A549 (cell line): Measurements from ENCODE around the gene GSG1L. TPM values are rescaled to one million over a fixed set of nuclear protein-coding genes. Genes with fewer than 3 reads are reported as not detected.

Experiments
- ATAC-seq, 2 experiments: fragments of 200-7000 bp in 1 of 2; fragments of >200 bp in 1 of 2; cut with Nextera tagmentation in 1 of 2; cut with Tn5 transposase in 1 of 2; 3 replicates each; pipeline versions ENCODE4 v1.8.0 to v1.9.1; 2018 to 2020; ENCODE audit warnings: mild to moderate bottlenecking in 1 of 2, moderate library complexity in 1 of 2
- CTCF ChIA-PET: fragments of 300-600 bp; sonication (Branson Sonifier 250); formaldehyde crosslinking; extraction: SDS; loops from one replicate; lab custom pipeline; 2021; ENCODE audit warnings: antibody characterized with exemption, inconsistent platforms; lab: Yijun Ruan, JAX
- POLR2A ChIA-PET: fragments of 350-600 bp; formaldehyde crosslinking; extraction: SDS; loops from one replicate; lab custom pipeline; 2021; ENCODE audit warnings: antibody characterized with exemption, inconsistent platforms; lab: Yijun Ruan, JAX
- DNase-seq, 2 experiments: peaks; one replicate each; pipeline versions ENCODE4 v3.0.0 to v3.0.0-alpha.2; 2011 to 2016; ENCODE audit warnings: low read depth in 1 of 2, low spot score in 1 of 2
- FAIRE-seq: peaks from 2 replicates; lab custom pipeline; 2011; peaks lifted over from hg19 to GRCh38; lab: Jason Lieb, UNC
- H3K27ac ChIP-seq, 2 experiments: fragments of >200 bp; sonication (Bioruptor Twin); formaldehyde crosslinking; 3 replicates each; pipeline ENCODE4 v1.5.1; 2016 to 2017
- H3K4me1 ChIP-seq: fragments of >200 bp; sonication (Bioruptor Twin); formaldehyde crosslinking; 3 replicates; pipeline ENCODE4 v1.6.1; 2016
- H3K4me2 ChIP-seq: fragments of >200 bp; sonication (Bioruptor Twin); formaldehyde crosslinking; 3 replicates; pipeline ENCODE4 v1.6.1; 2016
- H3K4me3 ChIP-seq: fragments of >200 bp; sonication (Bioruptor Twin); formaldehyde crosslinking; 3 replicates; pipeline ENCODE4 v1.5.1; 2016
- H3K9me3 ChIP-seq: fragments of >200 bp; sonication (Bioruptor Twin); formaldehyde crosslinking; 3 replicates; pipeline ENCODE4 v1.6.1; 2016
- BHLHE40 ChIP-seq: IDR thresholded peaks from 2 replicates; pipeline ENCODE4 v1.6.1; 2012; ENCODE audit warnings: low read depth, low read length, inconsistent platforms
- CBX2 ChIP-seq: fragments of 200-600 bp; sonication (generic); IDR thresholded peaks from 2 replicates; pipeline ENCODE4 v1.6.1; 2016; ENCODE audit warnings: low read depth, mild to moderate bottlenecking, borderline replicate concordance
- CBX8 ChIP-seq: fragments of 200-600 bp; sonication (generic); IDR thresholded peaks from 2 replicates; pipeline ENCODE4 v1.6.1; 2016
- CEBPB ChIP-seq, 2 experiments: fragments of >200 bp in 1 of 2; sonication (Bioruptor Twin) in 1 of 2; formaldehyde crosslinking in 1 of 2; IDR thresholded peaks; 2 replicates each; pipeline ENCODE4 v1.6.1; 2012 to 2016
- CHD4 ChIP-seq: fragments of 200-600 bp; sonication (generic); IDR thresholded peaks from 2 replicates; pipeline ENCODE4 v1.6.1; 2016; ENCODE audit warnings: antibody characterized with exemption, mild to moderate bottlenecking, borderline replicate concordance
- EHF ChIP-seq: fragments of 250-450 bp; sonication (Bioruptor Pico); IDR thresholded peaks from 2 replicates; pipeline ENCODE4 v1.5.0; 2020; ENCODE audit warnings: mild to moderate bottlenecking
- EHMT2 ChIP-seq: fragments of 200-600 bp; sonication (generic); IDR thresholded peaks from 2 replicates; pipeline ENCODE4 v1.6.1; 2016; ENCODE audit warnings: antibody characterized with exemption, low read depth, mild to moderate bottlenecking, moderate library complexity
- EP300 ChIP-seq, 2 experiments: fragments of >200 bp; sonication (Bioruptor Twin); formaldehyde crosslinking; IDR thresholded peaks; 2 replicates in 1 of 2; 3 replicates in 1 of 2; pipeline ENCODE4 v1.6.1; 2016 to 2017
- FOSB ChIP-seq: fragments of 250-450 bp; sonication (Bioruptor Pico); IDR thresholded peaks from 2 replicates; pipeline ENCODE4 v1.5.0; 2020; ENCODE audit warnings: mild to moderate bottlenecking, moderate library complexity
- FOSL2 ChIP-seq, 2 experiments: fragments of 450-650 bp in 1 of 2; fragments of >200 bp in 1 of 2; sonication (Bioruptor Twin) in 1 of 2; formaldehyde crosslinking; IDR thresholded peaks; 2 replicates each; pipeline versions ENCODE4 v1.5.0 to v1.6.1; 2016 to 2020; ENCODE audit warnings: mild to moderate bottlenecking in 1 of 2, moderate library complexity in 1 of 2
- HDAC2 ChIP-seq: fragments of 200-600 bp; sonication (generic); IDR thresholded peaks from 2 replicates; pipeline ENCODE4 v1.6.1; 2016
- HOXA7 ChIP-seq: fragments of 250-450 bp; sonication (Bioruptor Pico); IDR thresholded peaks from 2 replicates; pipeline ENCODE4 v1.5.0; 2020; ENCODE audit warnings: mild to moderate bottlenecking, moderate library complexity
- MAFK ChIP-seq: fragments of 450-650 bp; IDR thresholded peaks from 2 replicates; pipeline ENCODE4 v1.6.1; 2014; ENCODE audit not compliant: partially characterized antibody
- MAZ ChIP-seq: fragments of 150-350 bp; IDR thresholded peaks from 2 replicates; pipeline ENCODE4 v1.6.1; 2014; ENCODE audit warnings: antibody characterized with exemption, low read depth, low read length, borderline replicate concordance
- NPAS2 ChIP-seq: fragments of 250-450 bp; sonication (Bioruptor Pico); IDR thresholded peaks from 2 replicates; pipeline ENCODE4 v1.8.0; 2022; ENCODE audit warnings: mild to moderate bottlenecking, moderate library complexity, borderline replicate concordance
- NR3C1 ChIP-seq: fragments of >200 bp; sonication (Bioruptor Twin); formaldehyde crosslinking; IDR thresholded peaks from 3 replicates; pipeline ENCODE4 v1.6.1; 2017
- PHF8 ChIP-seq: fragments of 200-600 bp; sonication (generic); IDR thresholded peaks from 2 replicates; pipeline ENCODE4 v1.6.1; 2016; ENCODE audit warnings: low read depth, mild to moderate bottlenecking, antibody characterized with exemption, moderate library complexity, borderline replicate concordance
- POLR2AphosphoS2 ChIP-seq: conservative IDR thresholded peaks from 2 replicates; pipeline ENCODE4 v1.6.1; 2012; ENCODE audit warnings: low read length, improper control_type of control experiment, inconsistent platforms
- SMC3 ChIP-seq: fragments of >200 bp; sonication (Bioruptor Twin); formaldehyde crosslinking; IDR thresholded peaks from 3 replicates; pipeline ENCODE4 v1.6.1; 2018; ENCODE audit warnings: inconsistent platforms
- SREBF2 ChIP-seq: fragments of 450-650 bp; IDR thresholded peaks from 2 replicates; pipeline ENCODE4 v1.6.1; 2014; ENCODE audit warnings: mild to moderate bottlenecking, moderate library complexity
- ZC3H11A ChIP-seq: fragments of 450-650 bp; IDR thresholded peaks from 2 replicates; pipeline ENCODE4 v1.6.1; 2014; ENCODE audit warnings: antibody characterized with exemption, mild to moderate bottlenecking
- ZFP36 ChIP-seq: fragments of 450-650 bp; IDR thresholded peaks from 2 replicates; pipeline ENCODE4 v1.6.1; 2014; ENCODE audit warnings: borderline replicate concordance; ENCODE audit not compliant: partially characterized antibody
- ZNF302 ChIP-seq: fragments of 250-450 bp; sonication (Bioruptor Pico); IDR thresholded peaks from 2 replicates; pipeline ENCODE4 v1.9.0; 2021; ENCODE audit warnings: inconsistent platforms, mild to moderate bottlenecking, moderate library complexity
- WGBS: methylation state at CpG from one replicate; pipeline ENCODE4 v1.1.6; 2017; ENCODE audit errors: missing lambda C conversion rate; 5-methylcytosine and 5-hydroxymethylcytosine counted together
- polyA plus RNA-seq, 4 experiments: library from polyadenylated mRNA; depleted of rRNA in 3 of 4; stranded (reverse); fragments of >200 nt; fragmentation: RNase III in 1 of 4; extraction: RNeasy Plus Mini Kit Qiagen cat#74134 plus additional on column Dnase treatment in 1 of 4; gene quantifications; 2 replicates in 3 of 4; 3 replicates in 1 of 4; pipeline ENCODE4 v1.2.3, GENCODE V29; 2011 to 2017
- TF ChIP-seq, protein P1 (sequence below): IDR thresholded peaks from 2 replicates; pipeline ENCODE4 v1.6.1; 2012
- TF ChIP-seq, protein P2 (sequence below): fragments of 250-450 bp; sonication (Bioruptor Pico); IDR thresholded peaks from 2 replicates; pipeline ENCODE4 v1.5.0; 2020; ENCODE audit warnings: low read depth, mild to moderate bottlenecking, moderate library complexity
- TF ChIP-seq, protein P3 (sequence below): fragments of >200 bp; sonication (Bioruptor Twin); formaldehyde crosslinking; IDR thresholded peaks from 3 replicates; pipeline ENCODE4 v1.5.1; 2016
- TF ChIP-seq, protein P4 (sequence below): fragments of 200-600 bp; sonication (generic); IDR thresholded peaks from 2 replicates; pipeline ENCODE4 v1.6.1; 2016; ENCODE audit warnings: antibody characterized with exemption, mild to moderate bottlenecking, moderate library complexity

Gene GSG1L
- polyA plus RNA-seq, 2 of the 4 experiments (the other 2 are of a cell fraction) = not detected

DNA sequence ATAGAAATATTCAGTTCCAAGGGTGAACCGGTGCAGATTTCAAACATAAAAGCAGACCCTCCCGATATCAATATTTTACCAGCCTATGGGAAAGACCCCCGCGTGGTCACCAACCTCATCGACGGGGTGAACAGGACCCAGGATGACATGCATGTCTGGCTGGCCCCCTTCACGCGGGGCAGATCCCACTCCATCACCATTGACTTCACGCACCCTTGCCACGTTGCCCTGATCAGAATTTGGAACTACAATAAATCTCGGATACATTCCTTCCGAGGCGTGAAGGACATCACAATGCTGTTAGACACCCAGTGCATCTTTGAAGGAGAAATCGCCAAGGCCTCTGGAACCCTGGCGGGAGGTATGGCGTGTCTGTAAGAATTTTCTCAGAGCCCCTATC lies 313.6 kb downstream of the GSG1L start:
- no peak for DNase-seq
- H3K27ac ChIP-seq = no peak overlapping the region
- ATAC-seq = no peak
- H3K9me3 ChIP-seq = no peaks in the 10 kb centered on the region
- no peak for FAIRE-seq
- WGBS = 94% methylated on average over 16 of the region's 16 CpGs
- ChIA-PET POLR2A (no interaction called here), CTCF (interaction anchor here (0.6 to 1.1 kb wide), 2 partner anchors 32 to 534 kb away, joined by 3 to 4 read pairs; no protein-coding TSS in a partner anchor)
- no peak overlapping the region for H3K4me3 ChIP-seq
- H3K4me1 ChIP-seq = 0 out of 3 replicates have a peak, but pooled peaks cover 5% of the 10 kb centered on the region
- TF ChIP-seq HDAC2 (no peak), FOSL2 (IDR thresholded peaks at IDR 0.05) (no peak), FOSL2 (CRISPR knock-in tag; IDR thresholded peaks at IDR 0.05) (no peak), ZFP36 (no peak), EHF (CRISPR knock-in tag) (no peak), EHMT2 (no peak), SMC3 (no peak), FOSB (CRISPR knock-in tag) (no peak), MAFK (no peak), CBX8 (no peak), EP300 (IDR thresholded peaks at IDR 0.05) (no peak), MAZ (no peak), BHLHE40 (no peak), SREBF2 (no peak), HOXA7 (CRISPR knock-in tag) (no peak), CBX2 (no peak)
- TF ChIP-seq, protein P1, sequence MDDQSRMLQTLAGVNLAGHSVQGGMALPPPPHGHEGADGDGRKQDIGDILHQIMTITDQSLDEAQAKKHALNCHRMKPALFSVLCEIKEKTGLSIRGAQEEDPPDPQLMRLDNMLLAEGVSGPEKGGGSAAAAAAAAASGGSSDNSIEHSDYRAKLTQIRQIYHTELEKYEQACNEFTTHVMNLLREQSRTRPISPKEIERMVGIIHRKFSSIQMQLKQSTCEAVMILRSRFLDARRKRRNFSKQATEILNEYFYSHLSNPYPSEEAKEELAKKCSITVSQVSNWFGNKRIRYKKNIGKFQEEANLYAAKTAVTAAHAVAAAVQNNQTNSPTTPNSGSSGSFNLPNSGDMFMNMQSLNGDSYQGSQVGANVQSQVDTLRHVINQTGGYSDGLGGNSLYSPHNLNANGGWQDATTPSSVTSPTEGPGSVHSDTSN = no peak
- TF ChIP-seq, protein P2, sequence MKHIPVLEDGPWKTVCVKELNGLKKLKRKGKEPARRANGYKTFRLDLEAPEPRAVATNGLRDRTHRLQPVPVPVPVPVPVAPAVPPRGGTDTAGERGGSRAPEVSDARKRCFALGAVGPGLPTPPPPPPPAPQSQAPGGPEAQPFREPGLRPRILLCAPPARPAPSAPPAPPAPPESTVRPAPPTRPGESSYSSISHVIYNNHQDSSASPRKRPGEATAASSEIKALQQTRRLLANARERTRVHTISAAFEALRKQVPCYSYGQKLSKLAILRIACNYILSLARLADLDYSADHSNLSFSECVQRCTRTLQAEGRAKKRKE (CRISPR knock-in tag) = no peak
- H3K4me2 ChIP-seq = no peak overlapping the region

DNA sequence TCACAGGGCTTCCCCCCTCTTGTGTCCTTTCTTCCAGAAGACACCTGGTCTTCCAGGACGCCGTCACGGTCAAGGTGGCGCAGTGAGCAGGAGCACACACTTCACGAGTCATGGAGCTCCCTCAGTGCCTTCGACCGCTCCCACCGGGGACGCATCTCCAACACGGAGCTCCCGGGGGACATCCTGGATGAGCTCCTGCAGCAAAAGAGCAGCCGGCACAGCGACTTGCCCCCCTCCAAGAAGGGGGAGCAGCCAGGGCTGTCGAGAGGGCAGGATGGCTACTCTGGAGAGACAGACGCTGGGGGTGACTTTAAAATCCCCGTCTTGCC lies 314.0 kb downstream of the GSG1L start:
- POLR2A ChIA-PET = no interaction called here
- 93% methylated on average over 12 of the region's 16 CpGs for WGBS

More for the DNA sequence above, 314.0 kb downstream of the GSG1L start:
- TF ChIP-seq SMC3 (no peak), CHD4 (no peak), EHF (CRISPR knock-in tag) (no peak), FOSL2 (IDR thresholded peaks at IDR 0.05) (no peak), FOSL2 (CRISPR knock-in tag; IDR thresholded peaks at IDR 0.05) (no peak), FOSB (CRISPR knock-in tag) (no peak), POLR2AphosphoS2 (no peak), CEBPB (IDR thresholded peaks at IDR 0.05) (no peak), NR3C1 (no peak), NPAS2 (CRISPR knock-in tag) (no peak), PHF8 (no peak), ZNF302 (CRISPR knock-in tag) (no peak), EHMT2 (no peak), ZC3H11A (no peak)
- TF ChIP-seq, protein P2 (CRISPR knock-in tag) = no peak
- TF ChIP-seq, protein P3, sequence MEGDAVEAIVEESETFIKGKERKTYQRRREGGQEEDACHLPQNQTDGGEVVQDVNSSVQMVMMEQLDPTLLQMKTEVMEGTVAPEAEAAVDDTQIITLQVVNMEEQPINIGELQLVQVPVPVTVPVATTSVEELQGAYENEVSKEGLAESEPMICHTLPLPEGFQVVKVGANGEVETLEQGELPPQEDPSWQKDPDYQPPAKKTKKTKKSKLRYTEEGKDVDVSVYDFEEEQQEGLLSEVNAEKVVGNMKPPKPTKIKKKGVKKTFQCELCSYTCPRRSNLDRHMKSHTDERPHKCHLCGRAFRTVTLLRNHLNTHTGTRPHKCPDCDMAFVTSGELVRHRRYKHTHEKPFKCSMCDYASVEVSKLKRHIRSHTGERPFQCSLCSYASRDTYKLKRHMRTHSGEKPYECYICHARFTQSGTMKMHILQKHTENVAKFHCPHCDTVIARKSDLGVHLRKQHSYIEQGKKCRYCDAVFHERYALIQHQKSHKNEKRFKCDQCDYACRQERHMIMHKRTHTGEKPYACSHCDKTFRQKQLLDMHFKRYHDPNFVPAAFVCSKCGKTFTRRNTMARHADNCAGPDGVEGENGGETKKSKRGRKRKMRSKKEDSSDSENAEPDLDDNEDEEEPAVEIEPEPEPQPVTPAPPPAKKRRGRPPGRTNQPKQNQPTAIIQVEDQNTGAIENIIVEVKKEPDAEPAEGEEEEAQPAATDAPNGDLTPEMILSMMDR = no peak
- TF ChIP-seq, protein P4, sequence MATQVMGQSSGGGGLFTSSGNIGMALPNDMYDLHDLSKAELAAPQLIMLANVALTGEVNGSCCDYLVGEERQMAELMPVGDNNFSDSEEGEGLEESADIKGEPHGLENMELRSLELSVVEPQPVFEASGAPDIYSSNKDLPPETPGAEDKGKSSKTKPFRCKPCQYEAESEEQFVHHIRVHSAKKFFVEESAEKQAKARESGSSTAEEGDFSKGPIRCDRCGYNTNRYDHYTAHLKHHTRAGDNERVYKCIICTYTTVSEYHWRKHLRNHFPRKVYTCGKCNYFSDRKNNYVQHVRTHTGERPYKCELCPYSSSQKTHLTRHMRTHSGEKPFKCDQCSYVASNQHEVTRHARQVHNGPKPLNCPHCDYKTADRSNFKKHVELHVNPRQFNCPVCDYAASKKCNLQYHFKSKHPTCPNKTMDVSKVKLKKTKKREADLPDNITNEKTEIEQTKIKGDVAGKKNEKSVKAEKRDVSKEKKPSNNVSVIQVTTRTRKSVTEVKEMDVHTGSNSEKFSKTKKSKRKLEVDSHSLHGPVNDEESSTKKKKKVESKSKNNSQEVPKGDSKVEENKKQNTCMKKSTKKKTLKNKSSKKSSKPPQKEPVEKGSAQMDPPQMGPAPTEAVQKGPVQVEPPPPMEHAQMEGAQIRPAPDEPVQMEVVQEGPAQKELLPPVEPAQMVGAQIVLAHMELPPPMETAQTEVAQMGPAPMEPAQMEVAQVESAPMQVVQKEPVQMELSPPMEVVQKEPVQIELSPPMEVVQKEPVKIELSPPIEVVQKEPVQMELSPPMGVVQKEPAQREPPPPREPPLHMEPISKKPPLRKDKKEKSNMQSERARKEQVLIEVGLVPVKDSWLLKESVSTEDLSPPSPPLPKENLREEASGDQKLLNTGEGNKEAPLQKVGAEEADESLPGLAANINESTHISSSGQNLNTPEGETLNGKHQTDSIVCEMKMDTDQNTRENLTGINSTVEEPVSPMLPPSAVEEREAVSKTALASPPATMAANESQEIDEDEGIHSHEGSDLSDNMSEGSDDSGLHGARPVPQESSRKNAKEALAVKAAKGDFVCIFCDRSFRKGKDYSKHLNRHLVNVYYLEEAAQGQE = no peak
- ATAC-seq (no peak), FAIRE-seq (no peak), DNase-seq (no peak)
- Histone ChIP-seq H3K4me1 (0 out of 3 replicates have a peak, but pooled peaks cover 5% of the 10 kb centered on the region), H3K9me3 (no peaks in the 10 kb centered on the region), H3K27ac (no peak overlapping the region), H3K4me2 (no peak overlapping the region), H3K4me3 (no peak overlapping the region)
- CTCF ChIA-PET = interaction anchor here (1.1 kb wide), 1 partner anchor 31 kb away, joined by 4 read pairs; no protein-coding TSS in a partner anchor
